Neutrophil (primary cell): Measurements from ENCODE around the gene HOXB2.

Source experiments
- H3K27ac ChIP-seq: fragments of 200-600 bp; sonication (generic); 2 replicates; pipeline ENCODE4 v1.5.1; 2016; ENCODE audit warnings: mild to moderate bottlenecking, moderate library complexity
- H3K27me3 ChIP-seq: fragments of 200-600 bp; sonication (generic); 2 replicates; pipeline ENCODE4 v1.6.0; 2016; ENCODE audit warnings: mild to moderate bottlenecking
- H3K36me3 ChIP-seq: fragments of 200-600 bp; sonication (generic); 2 replicates; pipeline ENCODE4 v1.5.1; 2017
- H3K4me1 ChIP-seq, 2 experiments: fragments of 200-600 bp in 1 of 2; sonication (generic) in 1 of 2; 1 replicate in 1 of 2; 2 replicates in 1 of 2; pipeline versions ENCODE4 v1.5.1 to v1.6.1; 2013 to 2016; ENCODE audit warnings: low read depth in 1 of 2, low read length in 1 of 2, mild to moderate bottlenecking in 1 of 2, moderate library complexity in 1 of 2; ENCODE audit not compliant: control insufficient read depth in 1 of 2, insufficient read depth in 1 of 2
- H3K4me3 ChIP-seq, 2 experiments: fragments of 200-600 bp in 1 of 2; sonication (generic) in 1 of 2; 1 replicate in 1 of 2; 2 replicates in 1 of 2; pipeline ENCODE4 v1.5.1; 2013 to 2016; ENCODE audit warnings: low read depth in 1 of 2, low read length in 1 of 2, mild to moderate bottlenecking in 1 of 2, moderate library complexity in 1 of 2
- H3K9me3 ChIP-seq: fragments of 200-600 bp; sonication (generic); 2 replicates; pipeline ENCODE4 v1.5.1; 2016
- CTCF ChIP-seq: fragments of 200-600 bp; sonication (generic); IDR thresholded peaks from 2 replicates; pipeline ENCODE4 v1.5.1; 2016; ENCODE audit warnings: antibody characterized with exemption

The HOXB2 gene

GRCh38 chr17:48502901-48503300, 42.0 kb downstream of the HOXB2 start:
- H3K27ac ChIP-seq = no peak overlapping the region
- no peaks in the 10 kb centered on the region for H3K36me3 ChIP-seq
- no peak for TF ChIP-seq CTCF
- H3K9me3 ChIP-seq = no peaks in the 10 kb centered on the region
- H3K27me3 ChIP-seq = peaks cover 80% of the 10 kb centered on the region
- no peak overlapping the region for H3K4me3 ChIP-seq
- H3K4me1 ChIP-seq = no peaks in the 10 kb centered on the region

GRCh38 chr17:48502312-48502711, 42.6 kb downstream of the HOXB2 start:
- no peaks in the 10 kb centered on the region for H3K36me3 ChIP-seq
- H3K4me3 ChIP-seq = no peak overlapping the region
- no peaks in the 10 kb centered on the region for H3K9me3 ChIP-seq
- no peak overlapping the region for H3K27ac ChIP-seq
- peaks cover 86% of the 10 kb centered on the region for H3K27me3 ChIP-seq
- H3K4me1 ChIP-seq = no peaks in the 10 kb centered on the region
- TF ChIP-seq CTCF = no peak

- no peak for TF ChIP-seq CTCF
- H3K36me3 ChIP-seq = no peaks in the 10 kb centered on the region
- no peak overlapping the region for H3K27ac ChIP-seq
- H3K4me1 ChIP-seq = no peaks in the 10 kb centered on the region
- no peak overlapping the region for H3K4me3 ChIP-seq
- peaks cover 89% of the 10 kb centered on the region for H3K27me3 ChIP-seq
- H3K9me3 ChIP-seq = no peaks in the 10 kb centered on the region
These were observed 44.2 kb downstream of the HOXB2 start for GRCh38 chr17:48500435-48501426.

GRCh38 chr17:48499735-48500434, 45.0 kb downstream of the HOXB2 start:
- Histone ChIP-seq H3K4me1 (no peaks in the 10 kb centered on the region), H3K9me3 (no peaks in the 10 kb centered on the region), H3K27ac (no peak overlapping the region), H3K27me3 (peaks cover 89% of the 10 kb centered on the region), H3K4me3 (no peak overlapping the region), H3K36me3 (no peaks in the 10 kb centered on the region)
- no peak for TF ChIP-seq CTCF

- Histone ChIP-seq H3K27me3 (peaks cover 91% of the 10 kb centered on the region), H3K4me3 (no peak overlapping the region), H3K27ac (no peak overlapping the region), H3K36me3 (no peaks in the 10 kb centered on the region), H3K9me3 (no peaks in the 10 kb centered on the region), H3K4me1 (no peaks in the 10 kb centered on the region)
- no peak for TF ChIP-seq CTCF
These were observed 45.7 kb downstream of the HOXB2 start for GRCh38 chr17:48499248-48499647.
